CD4-positive, alpha-beta T cell (primary cell): ENCODE results near the gene MLLT6. TPM values are rescaled to one million over a fixed set of nuclear protein-coding genes. Genes with fewer than 3 reads are reported as not detected.
A peak's percentile ranks its signal among the peaks of the same experiment; 100 is the strongest.

Source experiments
- ATAC-seq: fragments of 200-7000 bp; cut with Tn5 transposase; one replicate; pipeline ENCODE4 v1.10.0; 2022; ENCODE audit warnings: mild to moderate bottlenecking; ENCODE audit not compliant: poor library complexity
- CTCF ChIA-PET: fragments of 350-600 bp; sonication (Branson Sonifier 250); formaldehyde crosslinking; loops from one replicate; lab custom pipeline; 2021; ENCODE audit warnings: antibody characterized with exemption, inconsistent platforms; lab: Charles Lee
- POLR2A ChIA-PET: fragments of 350-600 bp; sonication (Branson Sonifier 250); formaldehyde crosslinking; loops from one replicate; lab custom pipeline; 2021; ENCODE audit warnings: antibody characterized with exemption, inconsistent platforms; lab: Charles Lee
- DNase-seq, 14 experiments: peaks; one replicate each; pipeline ENCODE4 v3.0.0-alpha.2; 2013 to 2020; ENCODE audit warnings: mixed read lengths in 2 of 14
- H3K27ac ChIP-seq, 2 donors: one replicate each; pipeline versions ENCODE4 v1.5.1 to v1.7.0; 2013; ENCODE audit warnings: low read length in 2 of 2, low read depth in 1 of 2, mild to moderate bottlenecking in 1 of 2
- H3K27me3 ChIP-seq, 2 experiments: 1 replicate in 1 of 2; 2 replicates in 1 of 2; pipeline versions ENCODE4 v1.6.1 to v1.7.0; 2013; ENCODE audit warnings: low read length in 2 of 2, control low read depth in 1 of 2, mild to moderate bottlenecking in 1 of 2, moderate library complexity in 1 of 2; ENCODE audit not compliant: insufficient read depth in 2 of 2, control insufficient read depth in 1 of 2
- H3K36me3 ChIP-seq: one replicate; pipeline ENCODE4 v1.6.1; 2013; ENCODE audit warnings: low read length, control low read depth; ENCODE audit not compliant: insufficient read depth
- H3K4me1 ChIP-seq: one replicate; pipeline ENCODE4 v1.6.1; 2013; ENCODE audit warnings: low read length, control low read depth; ENCODE audit not compliant: insufficient read depth
- H3K4me3 ChIP-seq: one replicate; pipeline ENCODE4 v1.5.1; 2013; ENCODE audit warnings: mild to moderate bottlenecking, low read length, moderate library complexity
- H3K9me3 ChIP-seq, 2 experiments: 1 replicate in 1 of 2; 2 replicates in 1 of 2; pipeline versions ENCODE4 v1.6.1 to v1.7.0; 2013; ENCODE audit warnings: low read length in 2 of 2, mild to moderate bottlenecking in 2 of 2, control low read depth in 1 of 2, moderate library complexity in 1 of 2; ENCODE audit not compliant: control insufficient read depth in 1 of 2, insufficient read depth in 1 of 2
- H3K27ac Mint-ChIP-seq: one replicate; pipeline ENCODE4 v1.8.0; 2020; ENCODE audit warnings: mixed read lengths
- H3K27me3 Mint-ChIP-seq: one replicate; pipeline ENCODE4 v1.8.0; 2021; ENCODE audit warnings: mixed read lengths
- H3K36me3 Mint-ChIP-seq: one replicate; pipeline ENCODE4 v1.8.0; 2021; ENCODE audit warnings: low read depth, mixed read lengths
- H3K4me1 Mint-ChIP-seq: one replicate; pipeline ENCODE4 v1.8.0; 2021; ENCODE audit warnings: low read depth, mixed read lengths
- H3K4me3 Mint-ChIP-seq: one replicate; pipeline ENCODE4 v1.8.0; 2020; ENCODE audit warnings: mild to moderate bottlenecking, mixed read lengths
- H3K9me3 Mint-ChIP-seq: one replicate; pipeline ENCODE4 v1.8.0; 2020; ENCODE audit warnings: mixed read lengths
- CTCF ChIP-seq: fragments of 200-600 bp; IDR thresholded peaks from one replicate; pipeline ENCODE4 v1.8.0; 2022; ENCODE audit warnings: antibody characterized with exemption, mild to moderate bottlenecking
- intact Hi-C, 2 experiments: fragments of 100-400 bp; cut with DNase I in 1 of 2; cut with micrococcal nuclease in 1 of 2; formaldehyde crosslinking; loops; one replicate each; pipeline versions ENCODE4 v1.15.1 to v1.9.0; 2023 to 2025; cut with DNase I, micrococcal nuclease
- total RNA-seq, 174 experiments: library from RNA in 2 of 174; stranded (reverse) in 2 of 174; gene quantifications; one replicate each; pipeline ENCODE4 v1.2.3 and lab custom pipeline; 2021 to 2026

MLLT6 gene
- total RNA-seq, 2 experiments from 2014 or later: 321 to 324 TPM

- CTCF ChIA-PET: no interaction called here
- no peak for TF ChIP-seq CTCF
- Mint-ChIP-seq H3K36me3 (no peaks in the 10 kb centered on the region), H3K4me3 (no peak overlapping the region), H3K9me3 (no peaks in the 10 kb centered on the region), H3K27me3 (no peaks in the 10 kb centered on the region), H3K27ac (no peak overlapping the region), H3K4me1 (no peaks in the 10 kb centered on the region)
- H3K4me3 ChIP-seq: no peak overlapping the region
- intact Hi-C loops: no loop called here
- H3K36me3 ChIP-seq: no peaks in the 10 kb centered on the region
- H3K9me3 ChIP-seq: no peaks in the 10 kb centered on the region
- peaks cover 4% of the 10 kb centered on the region for H3K4me1 ChIP-seq
- ATAC-seq: no peak
- no peak for DNase-seq
- no peak overlapping the region for H3K27ac ChIP-seq
- POLR2A ChIA-PET: interaction anchor here (1.7 kb wide), 1 partner anchor 11 kb away, joined by 4 read pairs; no protein-coding TSS in a partner anchor
- H3K27me3 ChIP-seq: no peaks in the 10 kb centered on the region
Observed at GRCh38 chr17:38691154-38691553, 13.9 kb upstream of the MLLT6 start.

GRCh38 chr17:38693700-38694329 is 11.3 kb upstream of the MLLT6 start:
- Histone ChIP-seq H3K27ac (no peak overlapping the region), H3K36me3 (no peaks in the 10 kb centered on the region), H3K27me3 (no peaks in the 10 kb centered on the region), H3K4me3 (no peak overlapping the region), H3K4me1 (peaks cover 18% of the 10 kb centered on the region), H3K9me3 (no peaks in the 10 kb centered on the region)
- H3K4me3 Mint-ChIP-seq: no peak overlapping the region
- no peaks in the 10 kb centered on the region for H3K36me3 Mint-ChIP-seq
- ChIA-PET POLR2A (interaction anchor here (2.7 kb wide), 1 partner anchor 11 kb away, joined by 7 read pairs; the partner anchor contains the start of gene MLLT6), CTCF (no interaction called here)
- no peaks in the 10 kb centered on the region for H3K27me3 Mint-ChIP-seq
- H3K27ac Mint-ChIP-seq: no peak overlapping the region
- intact Hi-C loops: no loop called here
- H3K4me1 Mint-ChIP-seq: peaks cover 16% of the 10 kb centered on the region
- DNase-seq (no peak), ATAC-seq (no peak)
- TF ChIP-seq CTCF: no peak
- H3K9me3 Mint-ChIP-seq: no peaks in the 10 kb centered on the region

- TF ChIP-seq CTCF: no peak
- Mint-ChIP-seq H3K27ac (peak overlapping the region; percentile 73), H3K36me3 (peaks cover 7% of the 10 kb centered on the region), H3K27me3 (no peaks in the 10 kb centered on the region), H3K9me3 (no peaks in the 10 kb centered on the region), H3K4me3 (peak overlapping the region; percentile 30), H3K4me1 (peaks cover 25% of the 10 kb centered on the region)
- DNase-seq (no peak), ATAC-seq (peak; percentile 17)
- Histone ChIP-seq H3K36me3 (no peaks in the 10 kb centered on the region), H3K9me3 (no peaks in the 10 kb centered on the region), H3K27me3 (no peaks in the 10 kb centered on the region), H3K4me3 (no peak overlapping the region), H3K27ac (no peak overlapping the region), H3K4me1 (peaks cover 37% of the 10 kb centered on the region)
- intact Hi-C loops: loop anchor here in 1 of 2 experiments (5.0 kb wide), 1 partner anchor 35 kb away; the partner anchor contains the start of gene CISD3
- CTCF ChIA-PET: no interaction called here
- POLR2A ChIA-PET: interaction anchor here (1.4 kb wide), 1 partner anchor 31 kb away, joined by 8 read pairs; no protein-coding TSS in a partner anchor
Observed at GRCh38 chr17:38697061-38697820, 7.8 kb upstream of the MLLT6 start.
